GM18909 (cell line): Measurements from ENCODE around the gene LRRN1.

Source experiments
- ATAC-seq: cut with Tn5 transposase; IDR thresholded peaks from one replicate; pipeline ENCODE4 v1.9.1; 2021; ENCODE audit warnings: mild to moderate bottlenecking; ENCODE audit not compliant: unreplicated experiment, poor library complexity

Gene LRRN1

GRCh38 chr3:3799173-3800079, at the start of gene LRRN1:
LRRN1 (plus strand) TSS chr3:3799431; CDS start chr3:3844642, 45,211 bp downstream.
- ATAC-seq = peak; percentile 47

GRCh38 chr3:3753416-3753815, 45.8 kb upstream of the LRRN1 start:
- ATAC-seq = no peak

- no peak for ATAC-seq
Observed at GRCh38 chr3:3765661-3766060, 33.6 kb upstream of the LRRN1 start.

- no peak for ATAC-seq
Observed at GRCh38 chr3:3766140-3766539, 33.1 kb upstream of the LRRN1 start.

GRCh38 chr3:3771094-3771493, 28.1 kb upstream of the LRRN1 start:
- no peak for ATAC-seq

- no peak for ATAC-seq
Observed at GRCh38 chr3:3771567-3771966, 27.7 kb upstream of the LRRN1 start.

GRCh38 chr3:3772338-3772737, 26.9 kb upstream of the LRRN1 start:
- ATAC-seq = no peak

GRCh38 chr3:3772920-3773319, 26.3 kb upstream of the LRRN1 start:
- no peak for ATAC-seq

GRCh38 chr3:3776607-3777006, 22.6 kb upstream of the LRRN1 start:
- ATAC-seq = no peak

- no peak for ATAC-seq
Observed at GRCh38 chr3:3778216-3778615, 21.0 kb upstream of the LRRN1 start.

GRCh38 chr3:3778641-3779270, 20.5 kb upstream of the LRRN1 start:
- no peak for ATAC-seq

- no peak for ATAC-seq
Observed at GRCh38 chr3:3782457-3782856, 16.8 kb upstream of the LRRN1 start.

- no peak for ATAC-seq
Observed at GRCh38 chr3:3783210-3783609, 16.0 kb upstream of the LRRN1 start.

- no peak for ATAC-seq
Observed at GRCh38 chr3:3783696-3784095, 15.5 kb upstream of the LRRN1 start.

GRCh38 chr3:3792391-3792790, 6.8 kb upstream of the LRRN1 start:
- no peak for ATAC-seq

- peak; percentile 55 for ATAC-seq
Observed at GRCh38 chr3:3798631-3799113, 559 bp upstream of the LRRN1 start.

GRCh38 chr3:3800080-3800455, 837 bp downstream of the LRRN1 start:
- no peak for ATAC-seq

- no peak for ATAC-seq
Observed at GRCh38 chr3:3800685-3801493, 1.7 kb downstream of the LRRN1 start.

GRCh38 chr3:3801494-3801841, 2.2 kb downstream of the LRRN1 start:
- no peak for ATAC-seq

- ATAC-seq = no peak
Observed at GRCh38 chr3:3802046-3802445, 2.8 kb downstream of the LRRN1 start.

- ATAC-seq = no peak
Observed at GRCh38 chr3:3804560-3804959, 5.3 kb downstream of the LRRN1 start.
